H9 (cell line): ENCODE results near the gene LEO1. TPM values are rescaled to one million over a fixed set of nuclear protein-coding genes. Genes with fewer than 3 reads are reported as not detected.

Experiments
- DNase-seq: peaks from one replicate; pipeline ENCODE4 v3.0.0-alpha.2; 2017
- H2AFZ ChIP-seq: one replicate; pipeline ENCODE4 v1.6.1; 2013; ENCODE audit warnings: mild to moderate bottlenecking, low read length, control low read depth, moderate library complexity
- H2AK5ac ChIP-seq: 2 replicates; pipeline ENCODE4 v1.6.1; 2013; ENCODE audit warnings: low read length, control low read depth, mixed read lengths; ENCODE audit not compliant: insufficient read length
- H2BK120ac ChIP-seq: one replicate; pipeline ENCODE4 v1.6.1; 2013; ENCODE audit warnings: low read depth, mild to moderate bottlenecking, low read length, control low read depth, inconsistent platforms; ENCODE audit not compliant: poor library complexity, severe bottlenecking
- H2BK12ac ChIP-seq: 2 replicates; pipeline ENCODE4 v1.6.1; 2013; ENCODE audit warnings: low read length, control low read depth, mixed read lengths, low read depth; ENCODE audit not compliant: insufficient read length
- H2BK15ac ChIP-seq: 2 replicates; pipeline ENCODE4 v1.6.1; 2013; ENCODE audit warnings: low read depth, low read length, control low read depth
- H2BK20ac ChIP-seq: one replicate; pipeline ENCODE4 v1.6.1; 2013; ENCODE audit warnings: low read depth, mild to moderate bottlenecking, low read length, control low read depth, inconsistent platforms; ENCODE audit not compliant: poor library complexity, severe bottlenecking
- H2BK5ac ChIP-seq: 2 replicates; pipeline ENCODE4 v1.6.1; 2013; ENCODE audit warnings: low read length, control low read depth, mixed read lengths; ENCODE audit not compliant: insufficient read length
- H3K14ac ChIP-seq: 2 replicates; pipeline ENCODE4 v1.6.1; 2013; ENCODE audit warnings: low read length, control low read depth; ENCODE audit not compliant: insufficient read depth
- H3K18ac ChIP-seq: 2 replicates; pipeline ENCODE4 v1.6.1; 2013; ENCODE audit warnings: low read depth, mild to moderate bottlenecking, mixed read lengths, low read length, control low read depth; ENCODE audit not compliant: insufficient read length
- H3K23ac ChIP-seq: 2 replicates; pipeline ENCODE4 v1.6.1; 2013; ENCODE audit warnings: low read length, control low read depth, mixed read lengths, low read depth; ENCODE audit not compliant: insufficient read length
- H3K23me2 ChIP-seq: 2 replicates; pipeline ENCODE4 v1.6.1; 2013; ENCODE audit warnings: low read depth, mild to moderate bottlenecking, mixed read lengths, low read length, control low read depth; ENCODE audit not compliant: insufficient read length, poor library complexity, severe bottlenecking
- H3K27ac ChIP-seq: 2 replicates; pipeline ENCODE4 v1.5.1; 2013; ENCODE audit warnings: low read length, control low read depth, mixed read lengths, low read depth; ENCODE audit not compliant: insufficient read length
- H3K27me3 ChIP-seq: 2 replicates; pipeline ENCODE4 v1.6.1; 2013; ENCODE audit warnings: low read length, control low read depth, inconsistent platforms; ENCODE audit not compliant: insufficient read depth
- H3K4ac ChIP-seq: 2 replicates; pipeline ENCODE4 v1.6.1; 2013; ENCODE audit warnings: low read depth, mild to moderate bottlenecking, control low read depth, inconsistent platforms, low read length, moderate library complexity
- H3K4me1 ChIP-seq: 2 replicates; pipeline ENCODE4 v1.6.1; 2013; ENCODE audit warnings: low read length, control low read depth, inconsistent platforms; ENCODE audit not compliant: insufficient read depth
- H3K4me2 ChIP-seq: 2 replicates; pipeline ENCODE4 v1.6.1; 2013; ENCODE audit warnings: low read length, control low read depth, mixed read lengths; ENCODE audit not compliant: insufficient read length, insufficient read depth
- H3K56ac ChIP-seq: 2 replicates; pipeline ENCODE4 v1.6.1; 2013; ENCODE audit warnings: low read depth, mild to moderate bottlenecking, mixed read lengths, low read length, control low read depth; ENCODE audit not compliant: insufficient read length
- H3K79me1 ChIP-seq: 2 replicates; pipeline ENCODE4 v1.6.1; 2013; ENCODE audit warnings: low read depth, mild to moderate bottlenecking, moderate library complexity, low read length, control low read depth, inconsistent platforms; ENCODE audit not compliant: insufficient read depth, poor library complexity, severe bottlenecking
- H3K79me2 ChIP-seq: 2 replicates; pipeline ENCODE4 v1.6.1; 2013; ENCODE audit warnings: low read length, control low read depth, inconsistent platforms; ENCODE audit not compliant: insufficient read depth
- H3K9ac ChIP-seq: 2 replicates; pipeline ENCODE4 v1.6.1; 2013; ENCODE audit warnings: low read length, control low read depth, mixed read lengths; ENCODE audit not compliant: insufficient read length; ENCODE audit errors: extremely low read depth
- H3K9me3 ChIP-seq: one replicate; pipeline ENCODE4 v1.6.1; 2013; ENCODE audit warnings: low read depth, low read length, inconsistent platforms; ENCODE audit not compliant: control insufficient read depth
- H3T11ph ChIP-seq: one replicate; pipeline ENCODE4 v1.6.1; 2013; ENCODE audit warnings: mild to moderate bottlenecking, low read length, control low read depth, inconsistent platforms
- H4K20me1 ChIP-seq: one replicate; pipeline ENCODE4 v1.6.1; 2013; ENCODE audit not compliant: control insufficient read depth, insufficient read length, insufficient read depth
- H4K5ac ChIP-seq: 2 replicates; pipeline ENCODE4 v1.6.1; 2013; ENCODE audit warnings: low read depth, mild to moderate bottlenecking, mixed read lengths, low read length, control low read depth; ENCODE audit not compliant: insufficient read length
- H4K8ac ChIP-seq: replicated peaks from 2 replicates; pipeline ENCODE4 v1.6.1; 2013; ENCODE audit warnings: low read length, control low read depth, mixed read lengths, low read depth; ENCODE audit not compliant: insufficient read length
- H4K91ac ChIP-seq: 2 replicates; pipeline ENCODE4 v1.6.1; 2013; ENCODE audit warnings: low read depth, mild to moderate bottlenecking, moderate library complexity, mixed read lengths, low read length, control low read depth; ENCODE audit not compliant: insufficient read length
- H3K27ac Mint-ChIP-seq, 3 experiments: 2 replicates in 2 of 3; 3 replicates in 1 of 3; pipeline ENCODE4 v1.8.0; 2020 to 2021; ENCODE audit warnings: mixed read lengths in 3 of 3, mild to moderate bottlenecking in 1 of 3, moderate library complexity in 1 of 3
- H3K27me3 Mint-ChIP-seq: 2 replicates; pipeline ENCODE4 v1.8.0; 2021; ENCODE audit warnings: low read depth, mild to moderate bottlenecking, moderate library complexity, mixed read lengths
- H3K36me3 Mint-ChIP-seq, 3 experiments: 2 replicates in 2 of 3; 3 replicates in 1 of 3; pipeline ENCODE4 v1.8.0; 2020 to 2021; ENCODE audit warnings: low read depth in 3 of 3, mixed read lengths in 3 of 3; ENCODE audit not compliant: insufficient read depth in 1 of 3
- H3K4me1 Mint-ChIP-seq, 2 experiments: 2 replicates each; pipeline ENCODE4 v1.8.0; 2020; ENCODE audit warnings: mixed read lengths in 2 of 2
- H3K4me3 Mint-ChIP-seq, 2 experiments: 2 replicates in 1 of 2; 3 replicates in 1 of 2; pipeline ENCODE4 v1.8.0; 2020 to 2021; ENCODE audit warnings: mild to moderate bottlenecking in 2 of 2, mixed read lengths in 2 of 2, moderate library complexity in 1 of 2
- H3K9me3 Mint-ChIP-seq, 2 experiments: 2 replicates in 1 of 2; 3 replicates in 1 of 2; pipeline ENCODE4 v1.8.0; 2020; ENCODE audit warnings: mild to moderate bottlenecking in 2 of 2, mixed read lengths in 2 of 2, moderate library complexity in 1 of 2
- CTCF ChIP-seq: fragments of 200-600 bp; sonication (generic); conservative IDR thresholded peaks from 3 replicates; pipeline ENCODE4 v1.8.0; 2021; ENCODE audit warnings: antibody characterized with exemption, mild to moderate bottlenecking
- WGBS: extraction: QIAGEN DNeasy Blood & Tissue Kit; methylation state at CpG from one replicate; pipeline ENCODE4 v1.1.7; 2013; ENCODE audit warnings: missing lambda C conversion rate, low lambda C conversion rate, mixed read lengths; ENCODE audit not compliant: insufficient read length; ENCODE audit errors: extremely low coverage; 5-methylcytosine and 5-hydroxymethylcytosine counted together
- long read RNA-seq: library from polyadenylated mRNA; unstranded; transcript quantifications from one replicate; pipeline ENCODE4 v2.0.0, GENCODE V29; 2020
- total RNA-seq: library from RNA; stranded (reverse); gene quantifications from 2 replicates; pipeline ENCODE4 v1.2.1, GENCODE V29; 2021

LEO1 gene
- total RNA-seq: 28.4 and 30.3 TPM in 2 replicates
- long read RNA-seq, transcript LEO1-201 (12 exons, 2,193 nt): major isoform, 148 of 337 reads
- long read RNA-seq, partial matches to known transcripts: 172 of 337 reads
- long read RNA-seq, other reads (novel, unspliced or antisense): 16 of 337 reads

- Histone ChIP-seq H3K79me1 (no peaks in the 10 kb centered on the region), H2AFZ (no peak within 1 kb of the TSS), H2BK20ac (no peak within 1 kb of the TSS), H3K27me3 (no peaks in the 10 kb centered on the region), H3K9ac (peak within 1 kb of the TSS; percentile 94), H4K8ac (no peak within 1 kb of the TSS), H4K5ac (peak within 1 kb of the TSS; percentile 45), H2BK5ac (no peak within 1 kb of the TSS), H3K4me2 (peak within 1 kb of the TSS; percentile 89), H4K20me1 (no peaks in the 10 kb centered on the region), H3T11ph (no peak within 1 kb of the TSS), H3K23ac (no peak within 1 kb of the TSS), H3K9me3 (no peaks in the 10 kb centered on the region), H3K23me2 (peaks cover 4% of the 10 kb centered on the region), H3K27ac (peak within 1 kb of the TSS; percentile 14), H3K79me2 (peaks cover 16% of the 10 kb centered on the region; the same call in 1 of the 2 replicates), H3K4me1 (no peaks in the 10 kb centered on the region), H4K91ac (no peak within 1 kb of the TSS), H3K18ac (peak within 1 kb of the TSS; percentile 95), H2BK15ac (no peak within 1 kb of the TSS), H3K56ac (no peak within 1 kb of the TSS), H3K4ac (no peak within 1 kb of the TSS), H2BK12ac (no peak within 1 kb of the TSS), H3K14ac (peak within 1 kb of the TSS; percentile 94), H2BK120ac (no peak within 1 kb of the TSS), H2AK5ac (no peak within 1 kb of the TSS)
- peaks cover 4 to 8% (median 8%) of the 10 kb centered on the region in 3 experiments for H3K36me3 Mint-ChIP-seq
- peak; percentile 94 for DNase-seq
- no CpG with 5 or more reads among the region's 58 CpGs for WGBS
- H3K4me3 Mint-ChIP-seq: peak within 1 kb of the TSS; percentile 99 to 100
- H3K4me1 Mint-ChIP-seq: peaks cover 7 to 13% of the 10 kb centered on the region in 2 experiments
- no peaks in the 10 kb centered on the region; the same call in 1 of the 2 replicates for H3K27me3 Mint-ChIP-seq
- TF ChIP-seq CTCF: peak; percentile 52; the same call in 2 of the 3 replicates
- H3K9me3 Mint-ChIP-seq: peaks cover 3 to 4% of the 10 kb centered on the region in 2 experiments; a peak in 4 of 5 replicates
- peak within 1 kb of the TSS; percentile 97 to 99 (median 98) for H3K27ac Mint-ChIP-seq
Observed at GRCh38 chr15:51971375-51972133, at the start of gene LEO1. Gene LEO1, minus strand, starts transcription at chr15:51971778. Its CDS starts 33 bp downstream, at chr15:51971745.
